Keratinocyte (primary cell): ENCODE results near the gene NCK1. TPM values are rescaled to one million over a fixed set of nuclear protein-coding genes. Genes with fewer than 3 reads are reported as not detected.

Source experiments
- DNase-seq: peaks from one replicate; pipeline ENCODE4 v3.0.0-alpha.2; 2011; ENCODE audit warnings: low read depth, missing footprints, low spot score
- FAIRE-seq: peaks from 2 replicates; lab custom pipeline; 2011; peaks lifted over from hg19 to GRCh38; lab: Jason Lieb, UNC
- H2AFZ ChIP-seq: 2 replicates; pipeline ENCODE4 v1.6.0; 2012; ENCODE audit warnings: low read length, control low read depth, inconsistent platforms; ENCODE audit not compliant: control insufficient read depth
- H3K27ac ChIP-seq: 2 replicates; pipeline ENCODE4 v1.5.1; 2011; ENCODE audit warnings: low read length; ENCODE audit not compliant: control insufficient read depth, insufficient read depth
- H3K27me3 ChIP-seq: 3 replicates; pipeline ENCODE4 v1.6.0; 2011; ENCODE audit warnings: low read length; ENCODE audit not compliant: control insufficient read depth, insufficient read depth; ENCODE audit errors: extremely low read depth
- H3K36me3 ChIP-seq, 2 experiments: 2 replicates in 1 of 2; 3 replicates in 1 of 2; pipeline ENCODE4 v1.5.1; 2011; ENCODE audit warnings: low read length in 2 of 2, mild to moderate bottlenecking in 1 of 2; ENCODE audit not compliant: control insufficient read depth in 2 of 2, insufficient read depth in 2 of 2; ENCODE audit errors: extremely low read depth in 1 of 2
- H3K4me1 ChIP-seq: 3 replicates; pipeline ENCODE4 v1.5.1; 2011; ENCODE audit warnings: low read length; ENCODE audit not compliant: control insufficient read depth, insufficient read depth; ENCODE audit errors: extremely low read depth
- H3K4me2 ChIP-seq: 3 replicates; pipeline ENCODE4 v1.6.0; 2011; ENCODE audit warnings: low read depth, low read length; ENCODE audit not compliant: control insufficient read depth, insufficient read depth; ENCODE audit errors: extremely low read depth
- H3K4me3 ChIP-seq, 3 experiments: fragments of 200-600 bp in 1 of 3; sonication (generic) in 1 of 3; 2 replicates in 2 of 3; 3 replicates in 1 of 3; pipeline ENCODE4 v1.5.1; 2011 to 2016; ENCODE audit warnings: low read length in 3 of 3, mild to moderate bottlenecking in 3 of 3, control low read depth in 2 of 3, inconsistent platforms in 1 of 3, low read depth in 1 of 3, mixed read lengths in 1 of 3, mixed run types in 1 of 3, moderate library complexity in 1 of 3; ENCODE audit not compliant: control insufficient read depth in 2 of 3, insufficient read depth in 2 of 3; ENCODE audit errors: extremely low read depth in 1 of 3
- H3K79me2 ChIP-seq: 2 replicates; pipeline ENCODE4 v1.6.0; 2012; ENCODE audit warnings: low read length; ENCODE audit not compliant: control insufficient read depth, insufficient read depth
- H3K9ac ChIP-seq: 3 replicates; pipeline ENCODE4 v1.6.0; 2011; ENCODE audit warnings: low read length; ENCODE audit not compliant: control insufficient read depth, insufficient read depth; ENCODE audit errors: extremely low read depth
- H3K9me1 ChIP-seq: 3 replicates; pipeline ENCODE4 v1.6.0; 2011; ENCODE audit warnings: low read length; ENCODE audit not compliant: control insufficient read depth, insufficient read depth; ENCODE audit errors: extremely low read depth
- H3K9me3 ChIP-seq: 2 replicates; pipeline ENCODE4 v1.5.1; 2012; ENCODE audit warnings: low read depth, low read length; ENCODE audit not compliant: control insufficient read depth
- H4K20me1 ChIP-seq: 3 replicates; pipeline ENCODE4 v1.6.0; 2011; ENCODE audit warnings: low read length; ENCODE audit not compliant: control insufficient read depth, insufficient read depth; ENCODE audit errors: extremely low read depth
- EZH2 ChIP-seq: IDR thresholded peaks from one replicate; pipeline ENCODE4 v1.6.1; 2012; ENCODE audit warnings: inconsistent platforms, mild to moderate bottlenecking, low read length, moderate library complexity
- dilution Hi-C: fragments of 300-500 bp; cut with MboI; formaldehyde crosslinking; loops from one replicate; pipeline ENCODE4 v1.7.0; 2020; ENCODE audit warnings: low sequenced_read_pairs; ENCODE audit not compliant: extremely low pct_ligation_motif_present
- polyA plus RNA-seq, 5 experiments: library from polyadenylated mRNA; depleted of rRNA in 3 of 5; stranded (reverse) in 3 of 5; stranded (forward) in 1 of 5; unstranded in 1 of 5; fragments of >200 nt; gene quantifications; 1 replicate in 1 of 5; 2 replicates in 3 of 5; 3 replicates in 1 of 5; pipeline versions ENCODE4 v1.2.1 to v1.2.3, GENCODE V29; 2011 to 2012; ENCODE audit warnings: missing spikeins in 2 of 5, low read depth in 1 of 5, low replicate concordance in 1 of 5
- TF ChIP-seq, protein P1 (sequence below), 3 experiments: IDR thresholded peaks in 1 of 3; conservative IDR thresholded peaks in 1 of 3; optimal IDR thresholded peaks in 1 of 3; 2 replicates in 2 of 3; 3 replicates in 1 of 3; pipeline versions ENCODE3 to v1.5.1; 2011; ENCODE audit warnings: low read length in 3 of 3, mild to moderate bottlenecking in 3 of 3, moderate library complexity in 2 of 3, control low read depth in 1 of 3, inconsistent platforms in 1 of 3; ENCODE audit not compliant: insufficient read depth in 2 of 3; ENCODE audit errors: extremely low read depth in 1 of 3

Gene NCK1
- polyA plus RNA-seq, 1 donor (not counting 4 experiments of a cell fraction or from before 2014, with no cell fraction given), result 57.9 TPM

- Histone ChIP-seq H3K36me3 (peaks cover 3 to 4% of the 10 kb centered on the region in 2 experiments), H3K9me3 (no peaks in the 10 kb centered on the region), H3K27ac (no peak overlapping the region), H3K9ac (no peak overlapping the region), H3K79me2 (peaks cover 88% of the 10 kb centered on the region), H3K4me3 (no peak overlapping the region), H2AFZ (no peak overlapping the region), H3K4me2 (no peak overlapping the region), H3K27me3 (no peaks in the 10 kb centered on the region), H4K20me1 (no peaks in the 10 kb centered on the region), H3K9me1 (no peaks in the 10 kb centered on the region), H3K4me1 (peaks cover 10% of the 10 kb centered on the region)
- dilution Hi-C loops, result no loop called here
- TF ChIP-seq, protein P1, sequence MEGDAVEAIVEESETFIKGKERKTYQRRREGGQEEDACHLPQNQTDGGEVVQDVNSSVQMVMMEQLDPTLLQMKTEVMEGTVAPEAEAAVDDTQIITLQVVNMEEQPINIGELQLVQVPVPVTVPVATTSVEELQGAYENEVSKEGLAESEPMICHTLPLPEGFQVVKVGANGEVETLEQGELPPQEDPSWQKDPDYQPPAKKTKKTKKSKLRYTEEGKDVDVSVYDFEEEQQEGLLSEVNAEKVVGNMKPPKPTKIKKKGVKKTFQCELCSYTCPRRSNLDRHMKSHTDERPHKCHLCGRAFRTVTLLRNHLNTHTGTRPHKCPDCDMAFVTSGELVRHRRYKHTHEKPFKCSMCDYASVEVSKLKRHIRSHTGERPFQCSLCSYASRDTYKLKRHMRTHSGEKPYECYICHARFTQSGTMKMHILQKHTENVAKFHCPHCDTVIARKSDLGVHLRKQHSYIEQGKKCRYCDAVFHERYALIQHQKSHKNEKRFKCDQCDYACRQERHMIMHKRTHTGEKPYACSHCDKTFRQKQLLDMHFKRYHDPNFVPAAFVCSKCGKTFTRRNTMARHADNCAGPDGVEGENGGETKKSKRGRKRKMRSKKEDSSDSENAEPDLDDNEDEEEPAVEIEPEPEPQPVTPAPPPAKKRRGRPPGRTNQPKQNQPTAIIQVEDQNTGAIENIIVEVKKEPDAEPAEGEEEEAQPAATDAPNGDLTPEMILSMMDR (optimal IDR thresholded peaks at IDR 0.05 in 1 of 3, IDR thresholded peaks at IDR 0.05 in 1 of 3, conservative IDR thresholded peaks at IDR 0.05 in 1 of 3; ENCODE audit: extremely low read depth in 1 of 3, insufficient read depth in 2 of 3, low read length in 3 of 3), result no peak
- no peak for TF ChIP-seq EZH2
- DNase-seq (no peak), FAIRE-seq (no peak)
Measured at GRCh38 chr3:136898549-136898948, 36.5 kb downstream of the NCK1 start.

DNA sequence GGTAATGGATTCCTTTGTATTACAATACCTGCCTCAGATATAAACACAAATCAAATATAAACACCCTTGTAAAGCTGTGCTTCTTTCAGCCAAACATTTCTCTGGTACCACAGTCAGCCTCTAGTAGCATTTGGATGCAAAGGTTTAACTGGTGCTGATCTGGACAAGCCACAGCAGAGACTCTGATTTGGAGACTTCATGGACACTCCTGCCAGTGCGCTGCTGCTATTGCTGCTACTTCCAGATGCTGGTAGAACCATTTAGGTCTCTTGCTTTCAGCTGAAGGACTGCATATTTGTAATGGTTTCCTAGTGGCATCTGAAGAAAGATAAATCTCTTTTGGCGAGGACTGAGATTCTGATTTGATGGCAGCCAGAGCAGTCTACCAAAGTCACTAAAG is 36.9 kb downstream of the NCK1 start:
- no peaks in the 10 kb centered on the region for H3K9me3 ChIP-seq
- no peak overlapping the region for H2AFZ ChIP-seq
- no peak overlapping the region for H3K9ac ChIP-seq
- H3K36me3 ChIP-seq, result peaks cover 3 to 4% of the 10 kb centered on the region in 2 experiments
- H3K9me1 ChIP-seq, result no peaks in the 10 kb centered on the region
- dilution Hi-C loops, result no loop called here
- H3K27me3 ChIP-seq, result no peaks in the 10 kb centered on the region
- H3K4me1 ChIP-seq, result peaks cover 6% of the 10 kb centered on the region
- no peak for DNase-seq
- no peak for FAIRE-seq
- no peak overlapping the region for H3K27ac ChIP-seq
- peaks cover 90% of the 10 kb centered on the region for H3K79me2 ChIP-seq
- no peak overlapping the region for H3K4me3 ChIP-seq
- TF ChIP-seq EZH2, result no peak
- TF ChIP-seq, protein P1 (optimal IDR thresholded peaks at IDR 0.05 in 1 of 3, IDR thresholded peaks at IDR 0.05 in 1 of 3, conservative IDR thresholded peaks at IDR 0.05 in 1 of 3; ENCODE audit: extremely low read depth in 1 of 3, insufficient read depth in 2 of 3, low read length in 3 of 3), result no peak
- H3K4me2 ChIP-seq, result no peak overlapping the region
- no peaks in the 10 kb centered on the region for H4K20me1 ChIP-seq
